HepG2 (cell line): Measurements from ENCODE around the gene GGA1. TPM values are rescaled to one million over a fixed set of nuclear protein-coding genes. Genes with fewer than 3 reads are reported as not detected.

Experiments used
- AKNA ChIP-seq: sonication (generic); formaldehyde crosslinking; IDR thresholded peaks from 2 replicates; pipeline ENCODE4 v1.4.0; 2020; ENCODE audit warnings: missing genetic modification reagents, borderline replicate concordance
- BCLAF1 ChIP-seq: fragments of 450-650 bp; IDR thresholded peaks from 2 replicates; pipeline ENCODE4 v1.6.1; 2017; ENCODE audit warnings: mild to moderate bottlenecking
- HDAC1 ChIP-seq: sonication (generic); formaldehyde crosslinking; IDR thresholded peaks from 2 replicates; pipeline ENCODE4 v1.5.1; 2020; ENCODE audit warnings: mild to moderate bottlenecking, missing genetic modification reagents
- NFE2L2 ChIP-seq: fragments of 150-350 bp; IDR thresholded peaks from 2 replicates; pipeline ENCODE4 v1.6.1; 2014; ENCODE audit warnings: low read length
- NONO ChIP-seq, 2 experiments: fragments of 450-650 bp in 1 of 2; sonication (generic) in 1 of 2; formaldehyde crosslinking in 1 of 2; IDR thresholded peaks in 1 of 2; conservative IDR thresholded peaks in 1 of 2; 2 replicates each; pipeline versions ENCODE4 v1.6.1 to v1.8.0; 2017 to 2022; ENCODE audit warnings: mild to moderate bottlenecking in 1 of 2, missing genetic modification reagents in 1 of 2, moderate library complexity in 1 of 2
- NRL ChIP-seq: sonication (generic); formaldehyde crosslinking; IDR thresholded peaks from 2 replicates; pipeline ENCODE4 v1.5.0; 2020; ENCODE audit warnings: missing genetic modification reagents, mild to moderate bottlenecking, moderate library complexity, borderline replicate concordance
- PAWR ChIP-seq: sonication (generic); formaldehyde crosslinking; IDR thresholded peaks from 2 replicates; pipeline ENCODE4 v1.4.0; 2020; ENCODE audit warnings: missing genetic modification reagents, mild to moderate bottlenecking, borderline replicate concordance
- PCBP2 ChIP-seq: fragments of 200-400 bp; formaldehyde crosslinking; optimal IDR thresholded peaks from 2 replicates; pipeline ENCODE3; 2018; ENCODE audit warnings: low read length, low read depth; ENCODE audit not compliant: poor library complexity, severe bottlenecking
- PREB ChIP-seq: sonication (generic); formaldehyde crosslinking; IDR thresholded peaks from 2 replicates; pipeline ENCODE4 v1.4.0; 2020; ENCODE audit warnings: missing genetic modification reagents
- RFX1 ChIP-seq: fragments of 450-650 bp; IDR thresholded peaks from 2 replicates; pipeline ENCODE4 v1.6.1; 2017
- TBX2 ChIP-seq: sonication (generic); formaldehyde crosslinking; IDR thresholded peaks from 2 replicates; pipeline ENCODE4 v1.5.0; 2020; ENCODE audit warnings: missing genetic modification reagents, mild to moderate bottlenecking, borderline replicate concordance
- ZNF414 ChIP-seq: sonication (generic); formaldehyde crosslinking; IDR thresholded peaks from 2 replicates; pipeline ENCODE4 v1.5.0; 2020; ENCODE audit warnings: missing genetic modification reagents
- ZNF615 ChIP-seq: sonication (generic); formaldehyde crosslinking; IDR thresholded peaks from 2 replicates; pipeline ENCODE4 v1.5.0; 2020; ENCODE audit warnings: mild to moderate bottlenecking, missing genetic modification reagents, borderline replicate concordance
- ZNF674 ChIP-seq: sonication (generic); formaldehyde crosslinking; IDR thresholded peaks from 2 replicates; pipeline ENCODE4 v1.5.0; 2020; ENCODE audit warnings: low read depth, mild to moderate bottlenecking, missing genetic modification reagents
- polyA plus RNA-seq, 8 experiments: library from polyadenylated mRNA; depleted of rRNA in 3 of 8; stranded (reverse) in 7 of 8; unstranded in 1 of 8; fragments of >200 nt; fragmentation: Illumina TruSeq in 4 of 8; extraction: Trizol in 4 of 8; gene quantifications; 2 replicates each; pipeline versions ENCODE4 v1.2.1 to v1.2.3, GENCODE V29; 2011 to 2016; ENCODE audit warnings: low read depth in 4 of 8, missing spikeins in 1 of 8, mixed read lengths in 1 of 8; ENCODE audit not compliant: insufficient read depth in 1 of 8
- total RNA-seq, 5 experiments: library from RNA; depleted of rRNA; stranded (reverse); fragments of >200 nt; fragmentation: Illumina TruSeq; extraction: Trizol; gene quantifications; 2 replicates each; pipeline ENCODE4 v1.2.3, GENCODE V29; 2016; ENCODE audit warnings: low read depth in 1 of 5

GGA1 gene
- total and polyA plus RNA-seq, 2 of the 13 experiments (the other 11 are each of a cell fraction or from before 2014, with no cell fraction given), result 29.1 to 87.2 TPM

GRCh38 chr22:37601540-37602442 lies 6.8 kb upstream of the GGA1 start (continued):
- TF ChIP-seq AKNA (CRISPR knock-in tag) (no peak), TBX2 (CRISPR knock-in tag) (peak; percentile 66; the same call in 1 of the 2 replicates), HDAC1 (CRISPR knock-in tag) (0 out of 2 replicates have a peak, but pooled peaks have one; percentile 8), ZNF615 (no peak), ZNF414 (no peak), PREB (no peak), PCBP2 (no peak), NFE2L2 (no peak), NRL (CRISPR knock-in tag) (no peak), NONO (IDR thresholded peaks at IDR 0.05) (no peak), NONO (CRISPR knock-in tag; conservative IDR thresholded peaks at IDR 0.05) (no peak), ZNF674 (CRISPR knock-in tag) (no peak), RFX1 (no peak), BCLAF1 (no peak), PAWR (CRISPR knock-in tag) (no peak)
